Stomach (tissue), 4 donors: ENCODE data around the gene PDK1.

ENCODE experiments used
- CTCF ChIP-seq, 7 experiments: fragments of 450-650 bp in 4 of 7; fragments of 200-600 bp in 3 of 7; sonication (generic) in 3 of 7; IDR thresholded peaks; one replicate each; pipeline ENCODE4 v1.5.1; 2016 to 2019; ENCODE audit warnings: antibody characterized with exemption in 7 of 7, control low read depth in 2 of 7, mild to moderate bottlenecking in 1 of 7
- EP300 ChIP-seq: sonication (generic); formaldehyde crosslinking; IDR thresholded peaks from one replicate; pipeline ENCODE4 v1.6.1; 2017; ENCODE audit warnings: antibody characterized with exemption
- POLR2A ChIP-seq, 4 donors: fragments of 450-650 bp; IDR thresholded peaks; one replicate each; pipeline ENCODE4 v1.6.1; 2016; ENCODE audit warnings: antibody characterized with exemption in 4 of 4, control low read depth in 2 of 4, mild to moderate bottlenecking in 1 of 4, moderate library complexity in 1 of 4

- TF ChIP-seq CTCF (IDR thresholded peaks at IDR 0.05) (no peak), POLR2A (IDR thresholded peaks at IDR 0.05) (no peak), EP300 (no peak)
Observed at GRCh38 chr2:172630181-172630580, 74.3 kb downstream of the PDK1 start.
